Spinal cord (tissue), 10 donors: ENCODE data around the gene TEX264. TPM values are rescaled to one million over a fixed set of nuclear protein-coding genes. Genes with fewer than 3 reads are reported as not detected.

Source experiments
- DNase-seq, 6 donors: peaks; one replicate each; pipeline versions ENCODE4 v3.0.0 to v3.0.0-alpha.2; 2013 to 2015; ENCODE audit warnings: low spot score in 6 of 6, low read depth in 4 of 6
- H3K27ac ChIP-seq: one replicate; pipeline ENCODE4 v1.5.1; 2013; ENCODE audit warnings: low read depth, low read length, control low read depth
- H3K27me3 ChIP-seq: one replicate; pipeline ENCODE4 v1.6.1; 2013; ENCODE audit warnings: low read length; ENCODE audit not compliant: control insufficient read depth, insufficient read depth
- H3K36me3 ChIP-seq: one replicate; pipeline ENCODE4 v1.6.1; 2013; ENCODE audit warnings: low read length; ENCODE audit not compliant: control insufficient read depth, insufficient read depth
- H3K4me1 ChIP-seq: one replicate; pipeline ENCODE4 v1.6.1; 2013; ENCODE audit warnings: low read length; ENCODE audit not compliant: control insufficient read depth, insufficient read depth
- H3K4me3 ChIP-seq: one replicate; pipeline ENCODE4 v1.5.1; 2013; ENCODE audit warnings: low read depth, low read length, control low read depth
- H3K9me3 ChIP-seq: one replicate; pipeline ENCODE4 v1.6.1; 2013; ENCODE audit warnings: low read length; ENCODE audit not compliant: control insufficient read depth, insufficient read depth
- WGBS: methylation state at CpG from one replicate; pipeline ENCODE4 v1.1.5; 2013; ENCODE audit warnings: missing lambda C conversion rate; ENCODE audit not compliant: insufficient coverage; 5-methylcytosine and 5-hydroxymethylcytosine counted together
- polyA plus RNA-seq, 2 donors: library from polyadenylated mRNA; unstranded; fragments of 120-200 nt; gene quantifications; one replicate each; pipeline ENCODE4 v1.2.1, GENCODE V29; 2013; ENCODE audit not compliant: insufficient read length in 2 of 2
- total RNA-seq, 2 donors: library from RNA; depleted of rRNA in 1 of 2; stranded (reverse); fragments of 120-200 nt in 1 of 2; fragments of >200 nt in 1 of 2; gene quantifications; one replicate each; pipeline versions ENCODE4 v1.2.3 to v1.2.4, GENCODE V29; 2013 to 2014
- donor health status: healthy.

TEX264 gene
- total and polyA plus RNA-seq, 4 donors, result 24.7 to 58.0 (median 48.4) TPM

DNA sequence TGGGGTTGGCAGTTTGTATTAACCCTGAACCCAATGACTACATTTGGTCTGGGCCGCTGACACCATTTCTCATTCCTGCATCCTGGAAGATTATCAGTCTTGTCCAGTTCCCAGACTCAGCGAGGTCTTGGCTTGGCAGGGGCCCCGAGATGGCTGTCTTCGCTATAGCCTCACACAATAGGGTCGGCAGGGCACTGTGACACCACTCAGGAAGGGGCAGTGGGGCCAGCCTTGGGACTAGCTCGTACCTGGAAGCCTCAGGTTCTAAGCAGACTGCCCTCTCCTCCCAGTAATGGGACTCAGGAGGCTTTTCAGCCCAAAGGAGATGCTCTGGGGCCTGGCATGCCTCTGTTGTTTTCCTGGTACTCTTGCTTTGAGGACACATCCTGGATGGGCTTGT is 9.1 kb downstream of the TEX264 start:
- Histone ChIP-seq H3K27me3 (no peaks in the 10 kb centered on the region), H3K9me3 (no peaks in the 10 kb centered on the region), H3K36me3 (peaks cover 73% of the 10 kb centered on the region), H3K4me1 (peaks cover 11% of the 10 kb centered on the region), H3K27ac (no peak overlapping the region), H3K4me3 (no peak overlapping the region)
- WGBS, result 92% methylated on average over 6 of the region's 6 CpGs
- no peak for DNase-seq

DNA sequence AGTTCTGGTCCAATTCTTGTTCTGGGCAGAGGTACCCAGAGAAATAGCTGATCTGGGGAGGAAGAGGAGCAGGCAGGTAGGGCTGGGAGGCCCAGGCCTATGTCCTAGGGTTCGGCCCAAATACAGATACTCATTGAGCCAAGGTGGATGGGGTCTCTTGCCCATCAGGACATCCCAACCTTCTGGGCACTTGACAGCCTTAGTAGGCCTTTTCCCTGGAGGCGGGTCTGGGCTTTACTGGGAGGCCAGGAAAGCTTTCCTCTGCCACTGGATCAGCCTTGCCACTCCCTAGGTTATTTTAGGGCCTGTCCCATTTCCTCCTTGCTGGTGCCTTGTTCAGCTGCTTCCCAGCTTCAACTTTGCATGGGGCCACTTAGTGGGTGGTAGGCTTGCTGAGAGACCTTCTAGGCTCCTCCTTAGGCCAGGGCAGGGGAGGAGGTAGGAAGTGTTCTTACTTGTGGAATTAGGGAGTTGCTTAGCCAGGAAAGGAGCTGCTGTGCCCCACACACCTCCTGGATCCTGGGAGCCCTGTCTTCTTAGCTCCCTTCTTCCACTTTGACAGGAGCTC is 9.7 kb downstream of the TEX264 start:
- Histone ChIP-seq H3K9me3 (no peaks in the 10 kb centered on the region), H3K27me3 (no peaks in the 10 kb centered on the region), H3K4me3 (no peak overlapping the region), H3K27ac (no peak overlapping the region), H3K4me1 (peaks cover 11% of the 10 kb centered on the region), H3K36me3 (peaks cover 76% of the 10 kb centered on the region)
- 94% methylated on average over 2 of the region's 2 CpGs for WGBS
- no peak for DNase-seq

DNA sequence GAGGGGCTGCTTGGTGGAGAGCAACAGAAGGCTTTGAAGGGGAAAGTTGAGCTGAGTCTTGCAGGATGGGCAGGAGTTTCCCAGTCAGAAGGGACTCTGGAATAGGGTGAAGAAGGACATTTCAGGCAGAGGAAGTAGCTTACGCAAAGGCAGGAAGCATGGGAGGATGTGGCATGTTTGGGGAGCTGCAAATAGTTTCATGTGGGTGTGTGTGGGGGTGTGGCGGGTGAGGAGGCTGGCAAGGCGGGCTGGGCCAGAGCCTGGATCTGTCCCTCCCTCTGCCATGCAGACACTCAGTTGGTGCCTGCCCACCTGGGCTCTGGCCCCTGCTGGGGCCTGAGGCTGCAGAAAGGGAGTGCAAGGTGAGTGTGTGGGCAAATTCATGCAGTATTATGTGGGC is 10.4 kb downstream of the TEX264 start:
- no peak overlapping the region for H3K27ac ChIP-seq
- 93% methylated on average over 3 of the region's 3 CpGs for WGBS
- H3K9me3 ChIP-seq, result no peaks in the 10 kb centered on the region
- H3K4me3 ChIP-seq, result no peak overlapping the region
- no peak for DNase-seq
- H3K36me3 ChIP-seq, result peaks cover 76% of the 10 kb centered on the region
- no peaks in the 10 kb centered on the region for H3K27me3 ChIP-seq
- peaks cover 17% of the 10 kb centered on the region for H3K4me1 ChIP-seq

DNA sequence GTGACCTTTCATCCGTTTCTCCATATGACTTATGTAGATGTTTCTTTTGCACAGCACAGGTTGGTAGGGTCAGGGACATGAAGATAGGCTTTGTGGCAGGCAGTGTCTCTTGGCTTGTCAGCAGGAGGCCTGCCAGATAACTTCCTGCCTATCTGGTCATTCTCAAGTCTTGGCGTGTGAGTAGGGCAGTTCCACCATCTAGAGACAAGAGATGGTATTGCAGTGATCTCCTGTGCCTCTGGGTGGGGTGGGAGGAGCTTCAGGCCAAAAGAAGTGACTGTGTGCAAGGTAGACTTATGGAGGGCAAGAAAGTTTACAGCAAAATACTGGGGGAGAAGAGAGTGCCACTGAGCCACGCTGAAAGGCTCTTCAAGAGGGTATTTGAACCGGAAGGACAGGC is 11.0 kb downstream of the TEX264 start:
- H3K9me3 ChIP-seq, result no peaks in the 10 kb centered on the region
- H3K27ac ChIP-seq, result no peak overlapping the region
- no peaks in the 10 kb centered on the region for H3K27me3 ChIP-seq
- H3K4me1 ChIP-seq, result peaks cover 23% of the 10 kb centered on the region
- no peak overlapping the region for H3K4me3 ChIP-seq
- WGBS, result 19% methylated on average over 4 of the region's 4 CpGs
- peaks cover 79% of the 10 kb centered on the region for H3K36me3 ChIP-seq
- peak in 4 of 6 donors; percentile 40 to 92 (median 64) for DNase-seq

DNA sequence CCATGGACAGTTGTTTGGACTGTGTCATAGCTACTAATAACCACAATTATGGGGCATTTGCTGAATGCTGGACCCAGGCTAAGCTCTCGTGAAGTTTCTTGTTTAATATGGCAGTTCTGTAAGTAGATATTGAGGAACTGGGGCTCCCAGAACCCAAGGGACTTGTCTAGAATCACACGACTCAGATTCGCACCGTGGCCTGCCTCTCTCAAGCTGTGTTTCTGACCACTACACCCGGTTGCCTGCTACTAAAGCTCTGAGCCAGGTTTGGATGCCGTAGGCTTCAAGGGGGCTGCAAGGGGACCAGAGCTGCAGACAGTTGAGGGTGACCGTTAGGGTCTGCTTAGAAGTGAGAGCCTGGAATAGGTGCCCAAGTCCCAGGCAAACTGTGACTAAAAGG is 11.5 kb downstream of the TEX264 start:
- no peaks in the 10 kb centered on the region for H3K9me3 ChIP-seq
- no peaks in the 10 kb centered on the region for H3K27me3 ChIP-seq
- H3K4me1 ChIP-seq, result peaks cover 27% of the 10 kb centered on the region
- WGBS, result 90% methylated on average over 6 of the region's 7 CpGs
- no peak for DNase-seq
- peaks cover 80% of the 10 kb centered on the region for H3K36me3 ChIP-seq
- no peak overlapping the region for H3K4me3 ChIP-seq
- H3K27ac ChIP-seq, result no peak overlapping the region

DNA sequence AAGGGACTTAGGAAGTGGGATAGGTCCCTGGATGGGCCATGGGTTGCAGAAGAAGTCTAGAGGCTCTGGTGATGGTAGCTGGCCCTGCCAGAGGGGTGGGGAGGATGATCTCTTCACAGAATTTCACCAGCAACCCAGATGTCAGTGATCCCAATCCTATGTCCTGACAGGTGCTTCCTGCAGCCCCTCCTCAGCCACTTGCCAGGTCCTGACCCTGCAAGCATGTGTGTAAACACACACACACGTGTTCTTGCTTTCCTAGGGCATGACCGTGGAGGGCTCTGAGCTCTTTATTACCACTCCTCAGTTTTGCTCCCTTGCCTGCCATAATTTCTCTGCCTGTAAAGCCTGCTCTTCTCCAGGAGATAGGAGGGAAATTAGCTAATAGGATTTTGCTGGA is 12.5 kb downstream of the TEX264 start:
- DNase-seq, result no peak
- WGBS, result no CpG with 5 or more reads among the region's 2 CpGs
- Histone ChIP-seq H3K27me3 (no peaks in the 10 kb centered on the region), H3K4me1 (peaks cover 34% of the 10 kb centered on the region), H3K36me3 (peaks cover 80% of the 10 kb centered on the region), H3K27ac (no peak overlapping the region), H3K9me3 (no peaks in the 10 kb centered on the region), H3K4me3 (no peak overlapping the region)

DNA sequence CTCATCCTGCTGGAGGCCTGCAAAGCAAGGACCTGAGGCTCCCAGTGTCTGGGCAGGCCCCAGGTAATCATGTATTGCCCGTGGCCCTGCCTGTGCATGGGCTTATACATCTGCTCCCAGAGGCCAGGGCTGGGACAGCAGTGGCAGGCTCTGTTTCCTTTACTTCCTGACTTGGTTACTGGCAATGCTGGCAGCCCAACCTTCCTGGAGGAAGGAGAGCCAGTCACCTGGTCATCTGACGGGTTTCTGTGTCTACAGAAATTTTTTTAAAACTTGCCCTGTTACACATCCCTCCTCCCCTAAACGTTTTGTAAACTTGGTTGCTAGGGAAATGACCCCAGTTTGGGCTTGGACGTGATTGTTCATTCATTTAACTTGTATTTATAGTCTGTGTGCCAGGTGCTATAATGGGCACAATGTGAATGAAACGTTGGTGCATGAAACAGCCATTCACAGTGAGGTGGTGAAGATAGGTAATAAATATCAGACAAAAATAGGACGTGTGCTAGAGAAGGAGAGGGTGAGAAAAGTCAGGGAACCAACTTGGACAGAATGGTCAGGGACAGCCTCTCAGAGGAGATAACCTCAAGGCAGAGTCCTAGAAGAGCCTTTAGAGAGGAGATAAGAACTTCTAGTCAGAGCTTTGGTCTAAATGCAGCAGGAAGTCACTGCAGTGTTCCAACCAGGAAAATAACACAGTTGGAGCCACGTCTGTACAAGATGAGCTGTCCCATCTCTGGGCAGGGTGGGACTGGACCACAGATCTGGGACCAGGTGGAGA is 14.1 kb downstream of the TEX264 start:
- Histone ChIP-seq H3K4me3 (no peak overlapping the region), H3K4me1 (peaks cover 34% of the 10 kb centered on the region), H3K27me3 (no peaks in the 10 kb centered on the region), H3K36me3 (peaks cover 74% of the 10 kb centered on the region), H3K9me3 (no peaks in the 10 kb centered on the region), H3K27ac (no peak overlapping the region)
- 51% methylated on average over 4 of the region's 7 CpGs for WGBS
- no peak for DNase-seq

DNA sequence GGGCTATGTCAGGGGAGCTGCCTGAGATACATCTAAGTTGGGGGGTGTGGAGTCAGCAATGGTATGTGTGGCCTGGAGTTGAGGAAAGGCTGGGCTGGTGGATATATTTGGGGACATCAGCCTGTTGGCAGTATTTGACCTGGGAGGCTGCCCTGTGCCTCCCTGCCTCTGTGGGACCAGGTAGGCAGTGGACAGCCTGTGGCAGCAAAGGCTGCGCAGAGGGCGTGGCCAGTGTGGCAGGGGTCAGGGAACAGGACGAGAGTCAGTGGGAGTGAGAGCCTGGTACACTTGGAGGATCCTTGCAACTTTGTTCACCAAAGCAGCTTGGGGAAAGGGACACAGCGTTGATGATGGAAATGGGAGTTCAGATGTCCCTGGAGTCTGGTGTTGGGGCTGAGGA is 15.0 kb downstream of the TEX264 start:
- Histone ChIP-seq H3K36me3 (peaks cover 74% of the 10 kb centered on the region), H3K27ac (no peak overlapping the region), H3K4me1 (peaks cover 35% of the 10 kb centered on the region), H3K27me3 (no peaks in the 10 kb centered on the region), H3K4me3 (no peak overlapping the region), H3K9me3 (no peaks in the 10 kb centered on the region)
- DNase-seq, result no peak
- WGBS, result 82% methylated on average over 4 of the region's 4 CpGs

DNA sequence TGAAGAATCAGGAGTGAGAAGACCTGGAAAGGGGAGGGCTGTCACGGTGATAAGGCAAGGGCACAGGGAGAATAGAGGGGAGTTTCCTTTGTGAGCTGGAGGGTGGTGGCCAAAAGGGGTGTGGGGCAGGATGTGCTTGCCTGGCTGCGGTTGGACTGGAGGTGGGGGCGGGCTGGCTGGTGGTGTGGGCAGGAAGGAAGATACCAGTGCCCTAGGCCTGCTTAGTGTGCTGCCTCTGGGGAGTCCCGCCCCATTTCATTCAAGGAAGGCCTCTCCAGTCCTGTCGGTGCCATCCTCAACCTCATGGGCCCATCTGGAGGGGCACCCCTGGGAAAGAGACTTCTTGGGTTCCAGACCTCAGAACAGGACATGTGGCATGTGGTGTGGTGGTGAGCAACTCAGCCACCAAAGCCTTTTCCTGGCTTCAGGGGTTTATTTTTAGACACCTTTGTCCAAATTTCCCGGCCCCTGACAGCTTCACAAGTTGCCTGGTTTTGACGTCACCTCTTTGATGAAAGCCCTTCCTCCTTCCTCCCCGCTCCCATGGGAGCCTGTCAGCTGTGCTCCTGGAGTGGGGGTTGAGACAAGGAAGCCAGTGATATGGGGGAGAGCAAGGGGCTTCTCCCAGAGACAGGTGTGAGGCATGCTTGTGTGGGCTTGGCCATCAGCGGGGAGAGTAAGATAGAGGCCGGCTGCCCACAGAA is 15.6 kb downstream of the TEX264 start:
- Histone ChIP-seq H3K27ac (peak overlapping the region; percentile 1), H3K4me1 (peaks cover 34% of the 10 kb centered on the region), H3K36me3 (peaks cover 73% of the 10 kb centered on the region), H3K4me3 (no peak overlapping the region), H3K27me3 (no peaks in the 10 kb centered on the region), H3K9me3 (no peaks in the 10 kb centered on the region)
- WGBS, result 81% methylated on average over 7 of the region's 10 CpGs
- no peak for DNase-seq
